ENCODE results near the gene FILIP1L. TPM values are rescaled to one million over a fixed set of nuclear protein-coding genes. Genes with fewer than 3 reads are reported as not detected.

Gene FILIP1L
- polyA plus RNA-seq, 1 donor, result 36.3 TPM

DNA sequence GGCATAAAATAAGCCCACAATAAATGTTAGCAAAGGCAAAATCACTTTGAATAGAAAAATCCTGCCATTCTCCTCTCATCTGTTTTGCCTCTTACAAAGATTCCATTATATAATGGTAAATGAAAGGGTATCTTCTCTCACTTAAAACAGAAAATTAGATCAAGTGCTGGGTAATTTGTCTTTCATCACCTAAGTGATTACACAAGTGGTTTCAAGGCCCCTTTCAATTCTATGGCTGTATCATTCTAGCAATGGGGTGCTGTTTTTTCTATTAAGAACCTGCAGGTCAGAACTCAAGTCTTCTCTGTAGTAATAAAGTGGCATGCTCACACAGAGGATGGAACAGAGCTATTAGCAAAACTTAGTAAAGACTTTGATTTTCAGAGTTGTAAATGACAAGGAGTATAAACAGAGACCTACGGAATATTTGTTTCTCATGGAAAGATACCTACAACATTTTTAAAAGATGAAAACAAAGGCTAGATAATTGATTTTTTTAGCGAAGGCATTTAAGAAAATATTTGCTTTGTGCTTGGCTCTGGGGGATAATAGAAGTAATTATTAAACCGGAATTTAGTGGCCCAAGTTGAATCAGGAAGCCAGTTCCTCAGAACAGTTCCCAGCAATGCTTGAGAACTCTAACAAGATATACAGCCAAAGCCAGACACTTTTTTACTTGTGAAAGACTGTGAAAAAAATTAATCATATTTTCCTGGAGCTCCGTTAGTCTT, 159.2 kb downstream of the FILIP1L start:
- Histone ChIP-seq H3K4me1 (ENCODE audit: control insufficient read depth, insufficient read depth, low read length) (peaks cover under 1% of the 10 kb centered on the region), H3K9me3 (ENCODE audit: control insufficient read depth, low read depth, low read length) (no peaks in the 10 kb centered on the region), H3K27ac (ENCODE audit: low read length) (no peak overlapping the region), H3K36me3 (ENCODE audit: control insufficient read depth, insufficient read depth, low read length) (no peaks in the 10 kb centered on the region), H3K27me3 (ENCODE audit: control insufficient read depth, insufficient read depth, low read length) (no peaks in the 10 kb centered on the region), H3K4me3 (ENCODE audit: low read length) (no peak overlapping the region)
- WGBS (ENCODE audit: insufficient coverage, low lambda C conversion rate), result 63% methylated on average over 1 of the region's 4 CpGs
- DNase-seq, result peak in 1 of 2 donors; percentile 3

DNA sequence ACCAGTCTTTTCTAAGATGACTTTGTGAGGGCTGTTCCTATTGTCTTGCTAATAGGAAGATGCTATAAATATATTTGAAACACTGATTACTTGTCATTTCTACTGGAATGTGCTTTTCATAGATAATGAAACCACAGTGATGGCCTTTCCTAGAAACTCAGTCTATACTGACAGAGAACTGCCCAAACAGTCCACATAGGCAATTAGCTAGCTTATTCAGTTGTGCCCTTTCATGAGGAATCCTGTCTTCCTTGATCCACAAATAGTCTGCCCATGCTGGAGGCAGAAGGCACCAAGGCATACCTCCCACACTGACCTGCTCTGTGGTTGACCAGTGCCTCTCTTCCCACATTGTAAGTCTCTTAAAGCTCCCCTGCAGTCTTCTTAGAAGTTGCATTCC, 160.7 kb downstream of the FILIP1L start:
- H3K4me1 ChIP-seq (ENCODE audit: control insufficient read depth, insufficient read depth, low read length), result peaks cover 7% of the 10 kb centered on the region
- no peak overlapping the region for H3K27ac ChIP-seq (ENCODE audit: low read length)
- no peaks in the 10 kb centered on the region for H3K9me3 ChIP-seq (ENCODE audit: control insufficient read depth, low read depth, low read length)
- no peaks in the 10 kb centered on the region for H3K27me3 ChIP-seq (ENCODE audit: control insufficient read depth, insufficient read depth, low read length)
- DNase-seq, result no peak
- H3K4me3 ChIP-seq (ENCODE audit: low read length), result no peak overlapping the region
- H3K36me3 ChIP-seq (ENCODE audit: control insufficient read depth, insufficient read depth, low read length), result no peaks in the 10 kb centered on the region

DNA sequence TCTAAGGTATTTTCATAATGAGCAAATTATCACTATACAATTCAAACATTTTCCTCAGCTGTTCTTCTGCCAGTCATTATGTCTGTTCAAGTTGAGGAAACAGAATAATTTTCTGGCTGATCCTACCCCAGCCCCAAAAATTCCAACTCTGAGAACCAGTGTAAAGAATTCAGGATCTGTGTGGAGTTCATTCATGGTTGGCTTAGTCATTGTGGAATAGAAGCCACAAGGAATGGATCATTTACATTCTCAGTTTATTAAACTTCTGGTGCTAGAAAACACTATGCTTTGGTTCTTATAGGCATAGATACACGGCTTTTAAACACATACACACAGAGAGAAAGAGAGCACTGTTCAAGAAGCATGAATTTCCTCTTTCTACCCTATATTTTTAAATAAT, 162.0 kb downstream of the FILIP1L start:
- no peak for DNase-seq
- Histone ChIP-seq H3K9me3 (ENCODE audit: control insufficient read depth, low read depth, low read length) (no peaks in the 10 kb centered on the region), H3K27ac (ENCODE audit: low read length) (no peak overlapping the region), H3K4me1 (ENCODE audit: control insufficient read depth, insufficient read depth, low read length) (peaks cover 7% of the 10 kb centered on the region), H3K4me3 (ENCODE audit: low read length) (no peak overlapping the region), H3K27me3 (ENCODE audit: control insufficient read depth, insufficient read depth, low read length) (no peaks in the 10 kb centered on the region), H3K36me3 (ENCODE audit: control insufficient read depth, insufficient read depth, low read length) (no peaks in the 10 kb centered on the region)
- no CpG with 5 or more reads among the region's 1 CpG for WGBS (ENCODE audit: insufficient coverage, low lambda C conversion rate)

DNA sequence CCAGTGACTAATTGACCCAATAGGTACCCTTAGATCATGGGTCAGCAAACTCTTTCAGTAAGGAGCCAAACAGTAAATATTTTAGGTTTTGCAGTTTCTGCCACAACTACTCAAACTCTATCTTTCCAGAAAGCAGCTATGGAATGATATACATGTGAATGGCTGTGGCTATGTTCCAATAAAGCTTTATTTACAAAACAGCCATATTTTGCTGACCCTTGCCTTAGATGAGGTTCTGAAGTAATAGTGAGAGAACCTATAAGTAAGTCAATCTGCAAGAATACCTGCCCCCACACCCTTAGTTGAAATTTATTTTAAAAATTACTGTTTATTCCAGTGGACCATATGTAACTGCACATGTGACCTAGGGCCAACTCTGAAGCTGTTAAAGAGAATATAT, 162.6 kb downstream of the FILIP1L start:
- Histone ChIP-seq H3K27me3 (ENCODE audit: control insufficient read depth, insufficient read depth, low read length) (no peaks in the 10 kb centered on the region), H3K36me3 (ENCODE audit: control insufficient read depth, insufficient read depth, low read length) (no peaks in the 10 kb centered on the region), H3K9me3 (ENCODE audit: control insufficient read depth, low read depth, low read length) (no peaks in the 10 kb centered on the region), H3K4me3 (ENCODE audit: low read length) (no peak overlapping the region), H3K27ac (ENCODE audit: low read length) (no peak overlapping the region), H3K4me1 (ENCODE audit: control insufficient read depth, insufficient read depth, low read length) (peaks cover 7% of the 10 kb centered on the region)
- DNase-seq, result no peak

DNA sequence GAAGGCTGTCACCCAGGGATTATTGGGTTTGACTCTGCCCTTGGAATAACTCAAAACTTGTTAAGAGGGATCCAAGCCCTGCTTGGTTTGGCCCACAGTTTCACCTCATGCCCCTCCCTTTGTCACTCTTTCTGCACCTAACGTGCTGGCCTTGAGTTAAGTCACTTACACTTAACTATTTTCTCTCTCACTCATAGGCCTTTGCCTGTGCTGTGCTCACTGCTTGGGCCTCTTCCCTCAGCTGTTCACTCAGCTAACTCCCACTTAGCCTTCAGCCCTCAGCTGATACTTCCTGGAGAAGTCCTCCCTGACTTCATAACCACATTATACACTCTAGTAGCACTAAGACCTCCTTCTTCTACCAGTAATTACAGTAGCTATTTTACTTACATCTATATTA, 163.4 kb downstream of the FILIP1L start:
- Histone ChIP-seq H3K4me1 (ENCODE audit: control insufficient read depth, insufficient read depth, low read length) (peaks cover 12% of the 10 kb centered on the region), H3K27ac (ENCODE audit: low read length) (no peak overlapping the region)

DNA sequence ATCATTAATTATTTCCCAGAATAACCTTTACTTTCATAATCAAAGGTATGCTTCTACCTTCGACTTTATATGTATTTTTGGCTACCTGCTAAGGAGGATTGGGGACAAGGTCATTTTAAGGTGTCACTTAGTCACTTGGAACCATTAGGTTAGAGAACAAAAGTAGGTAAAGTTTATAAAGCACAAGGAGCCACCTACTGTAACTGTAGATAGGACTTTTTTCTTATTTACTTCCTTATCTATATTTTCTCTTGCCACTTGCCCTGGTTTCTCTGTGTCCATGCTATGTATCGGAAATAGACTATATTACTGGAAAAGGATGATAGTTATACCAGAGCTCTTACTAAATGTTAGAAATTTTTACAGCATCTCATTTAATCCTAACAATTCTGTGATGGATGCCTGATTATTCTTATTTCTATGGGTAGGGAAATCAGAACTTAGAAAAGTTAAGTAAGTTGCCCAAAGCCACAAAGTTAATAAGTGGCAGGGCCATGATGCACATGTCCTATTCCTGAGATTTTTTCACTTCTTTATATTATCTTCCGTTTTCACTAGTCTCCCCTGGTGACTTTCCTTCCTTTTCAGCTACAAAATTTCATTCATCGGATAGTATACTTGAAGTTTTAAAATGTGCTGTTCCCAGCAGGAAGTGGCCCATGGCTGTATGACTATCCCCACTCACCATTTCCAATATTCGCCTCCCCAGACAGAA, 164.2 kb downstream of the FILIP1L start:
- DNase-seq, result peak in 1 of 2 donors; percentile 39
- Histone ChIP-seq H3K4me3 (ENCODE audit: low read length) (no peak overlapping the region), H3K27me3 (ENCODE audit: control insufficient read depth, insufficient read depth, low read length) (no peaks in the 10 kb centered on the region), H3K9me3 (ENCODE audit: control insufficient read depth, low read depth, low read length) (no peaks in the 10 kb centered on the region), H3K4me1 (ENCODE audit: control insufficient read depth, insufficient read depth, low read length) (peaks cover 20% of the 10 kb centered on the region), H3K27ac (ENCODE audit: low read length) (peak overlapping the region; percentile 4), H3K36me3 (ENCODE audit: control insufficient read depth, insufficient read depth, low read length) (no peaks in the 10 kb centered on the region)
- 94% methylated on average over 2 of the region's 5 CpGs for WGBS (ENCODE audit: insufficient coverage, low lambda C conversion rate)

More for the DNA sequence above, 163.4 kb downstream of the FILIP1L start:
- Histone ChIP-seq H3K27me3 (ENCODE audit: control insufficient read depth, insufficient read depth, low read length) (no peaks in the 10 kb centered on the region), H3K9me3 (ENCODE audit: control insufficient read depth, low read depth, low read length) (no peaks in the 10 kb centered on the region), H3K36me3 (ENCODE audit: control insufficient read depth, insufficient read depth, low read length) (no peaks in the 10 kb centered on the region), H3K4me3 (ENCODE audit: low read length) (no peak overlapping the region)
- no CpG with 5 or more reads among the region's 1 CpG for WGBS (ENCODE audit: insufficient coverage, low lambda C conversion rate)
- peak in 1 of 2 donors; percentile 2 for DNase-seq

DNA sequence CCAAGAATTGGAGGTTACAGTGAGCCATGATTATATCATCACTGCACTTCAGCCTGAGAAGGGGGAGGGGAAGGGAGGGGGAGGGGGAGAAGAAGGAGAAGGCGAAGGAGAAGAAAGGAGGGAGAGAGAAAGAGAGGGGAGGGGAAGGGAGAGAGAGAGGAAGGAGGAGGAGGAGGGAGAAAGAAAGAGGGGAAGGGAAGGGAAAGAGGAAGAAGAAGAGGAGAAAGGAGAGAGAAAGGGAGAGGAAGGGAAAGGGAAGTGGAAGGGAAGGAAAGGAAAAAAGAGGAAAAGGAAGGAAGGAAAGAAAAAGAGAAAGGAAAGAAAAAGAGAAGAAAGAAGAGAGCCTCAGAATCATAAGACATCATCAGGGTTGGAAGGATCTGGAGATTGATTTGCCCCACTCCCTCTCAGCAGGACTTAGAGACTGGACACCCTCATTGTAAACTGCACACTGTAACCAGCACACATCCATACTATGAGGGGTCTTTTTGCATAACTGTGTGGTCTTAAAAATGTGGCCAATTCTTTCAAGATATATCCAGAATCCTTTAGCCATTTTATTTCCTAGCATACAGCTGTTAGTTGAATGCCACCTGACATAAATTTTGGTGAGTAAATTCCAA, 165.7 kb downstream of the FILIP1L start:
- no peak overlapping the region for H3K27ac ChIP-seq (ENCODE audit: low read length)

DNA sequence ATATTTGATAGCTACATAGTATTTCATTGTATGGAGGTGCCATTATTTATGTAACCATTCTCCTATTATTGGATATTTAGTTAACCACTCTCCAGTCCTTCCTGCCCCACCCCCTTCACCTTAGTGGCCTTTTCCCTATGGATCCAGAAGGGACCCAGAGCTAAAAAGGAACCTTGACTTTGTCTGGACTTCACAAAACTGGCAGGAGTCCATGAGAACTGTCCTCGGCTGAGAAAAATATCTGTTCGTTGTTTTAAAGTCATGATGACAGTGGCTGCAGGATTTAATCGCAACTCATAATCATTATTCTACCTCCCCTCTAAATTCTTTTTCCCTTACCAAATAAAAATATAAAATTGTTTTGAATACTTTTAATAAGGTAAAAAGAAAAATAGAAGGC, 166.9 kb downstream of the FILIP1L start:
- 100% methylated on average over 1 of the region's 3 CpGs for WGBS (ENCODE audit: insufficient coverage, low lambda C conversion rate)
- Histone ChIP-seq H3K27ac (ENCODE audit: low read length) (no peak overlapping the region), H3K36me3 (ENCODE audit: control insufficient read depth, insufficient read depth, low read length) (no peaks in the 10 kb centered on the region), H3K9me3 (ENCODE audit: control insufficient read depth, low read depth, low read length) (no peaks in the 10 kb centered on the region), H3K4me1 (ENCODE audit: control insufficient read depth, insufficient read depth, low read length) (peaks cover 24% of the 10 kb centered on the region), H3K27me3 (ENCODE audit: control insufficient read depth, insufficient read depth, low read length) (no peaks in the 10 kb centered on the region), H3K4me3 (ENCODE audit: low read length) (no peak overlapping the region)
- DNase-seq, result no peak

More for the DNA sequence above, 165.7 kb downstream of the FILIP1L start:
- no peaks in the 10 kb centered on the region for H3K36me3 ChIP-seq (ENCODE audit: control insufficient read depth, insufficient read depth, low read length)
- 100% methylated on average over 1 of the region's 1 CpG for whole genome bisulfite sequencing (ENCODE audit: insufficient coverage, low lambda C conversion rate)
- no peaks in the 10 kb centered on the region for H3K27me3 ChIP-seq (ENCODE audit: control insufficient read depth, insufficient read depth, low read length)
- H3K9me3 ChIP-seq (ENCODE audit: control insufficient read depth, low read depth, low read length), result no peaks in the 10 kb centered on the region
- peaks cover 24% of the 10 kb centered on the region for H3K4me1 ChIP-seq (ENCODE audit: control insufficient read depth, insufficient read depth, low read length)
- H3K4me3 ChIP-seq (ENCODE audit: low read length), result no peak overlapping the region
- peak in 1 of 2 donors; percentile 1 for DNase-seq

DNA sequence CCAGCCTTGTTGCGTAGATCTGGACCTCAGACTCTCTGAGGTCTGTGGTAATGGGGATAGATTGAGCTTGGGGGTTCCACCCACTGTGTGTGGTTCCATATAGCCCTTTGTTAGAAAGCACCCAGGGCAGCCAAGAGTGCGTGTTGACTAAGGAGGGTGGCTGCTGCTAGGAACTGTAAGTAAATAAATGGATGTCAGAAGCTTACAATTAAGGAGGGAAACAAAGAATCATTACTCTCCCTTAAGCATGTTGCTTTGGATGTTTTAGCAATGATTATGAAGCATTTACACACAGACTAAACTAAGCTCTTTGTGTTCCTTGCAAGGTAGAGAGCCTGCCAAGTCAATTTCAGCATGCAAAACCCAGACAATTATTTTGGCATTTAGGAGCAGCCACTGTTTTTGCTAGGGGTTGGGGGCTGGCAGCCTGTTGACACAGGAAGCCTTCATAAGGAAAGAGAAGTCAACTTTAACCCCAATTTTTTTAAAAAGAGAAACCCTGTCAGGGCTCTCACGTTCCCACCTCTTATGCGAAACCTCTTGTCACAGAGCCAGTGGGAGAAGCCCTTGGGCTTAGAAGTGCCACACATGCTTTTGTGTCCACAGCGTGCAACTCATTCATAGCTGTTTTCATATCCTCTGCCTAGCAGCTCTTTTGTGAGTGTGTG, 168.8 kb downstream of the FILIP1L start:
- Histone ChIP-seq H3K4me1 (ENCODE audit: control insufficient read depth, insufficient read depth, low read length) (peaks cover 24% of the 10 kb centered on the region), H3K36me3 (ENCODE audit: control insufficient read depth, insufficient read depth, low read length) (no peaks in the 10 kb centered on the region), H3K9me3 (ENCODE audit: control insufficient read depth, low read depth, low read length) (no peaks in the 10 kb centered on the region), H3K27ac (ENCODE audit: low read length) (peak overlapping the region; percentile 42), H3K4me3 (ENCODE audit: low read length) (no peak overlapping the region), H3K27me3 (ENCODE audit: control insufficient read depth, insufficient read depth, low read length) (no peaks in the 10 kb centered on the region)
- WGBS (ENCODE audit: insufficient coverage, low lambda C conversion rate), result 0% methylated on average over 1 of the region's 5 CpGs
- DNase-seq, result peak in 1 of 2 donors; percentile 64

Measured in large intestine (tissue), 3 donors.